Ovary (tissue), 9 donors: ENCODE measurements around the gene ANKRD33. TPM values are rescaled to one million over a fixed set of nuclear protein-coding genes. Genes with fewer than 3 reads are reported as not detected.

Source experiments
- DNase-seq, 5 donors: peaks; one replicate each; pipeline ENCODE4 v3.0.0-alpha.2; 2019 to 2020
- H3K27ac ChIP-seq, 2 donors: fragments of 200-600 bp; one replicate each; pipeline versions ENCODE4 v1.5.1 to v1.8.0; 2019 to 2022
- H3K27me3 ChIP-seq: fragments of 200-600 bp; one replicate; pipeline ENCODE4 v1.8.0; 2022
- H3K36me3 ChIP-seq: fragments of 200-600 bp; sonication (generic); one replicate; pipeline ENCODE4 v1.5.1; 2019
- H3K4me1 ChIP-seq: one replicate; pipeline ENCODE4 v1.8.1; 2013; ENCODE audit warnings: mild to moderate bottlenecking, moderate library complexity; ENCODE audit not compliant: insufficient read depth
- H3K4me3 ChIP-seq: fragments of 200-600 bp; sonication (generic); one replicate; pipeline ENCODE4 v1.5.1; 2017
- H3K9me3 ChIP-seq, 2 donors: fragments of 200-600 bp in 1 of 2; sonication (generic) in 1 of 2; one replicate each; pipeline versions ENCODE4 v1.5.1 to v1.8.1; 2013 to 2019; ENCODE audit warnings: mild to moderate bottlenecking in 1 of 2, moderate library complexity in 1 of 2
- CTCF ChIP-seq, 3 donors: fragments of 450-650 bp in 2 of 3; fragments of 200-600 bp in 1 of 3; IDR thresholded peaks; one replicate each; pipeline versions ENCODE4 v1.5.1 to v1.8.0; 2016 to 2022; ENCODE audit warnings: antibody characterized with exemption in 3 of 3, mild to moderate bottlenecking in 1 of 3
- EP300 ChIP-seq: sonication (generic); formaldehyde crosslinking; IDR thresholded peaks from one replicate; pipeline ENCODE4 v1.6.1; 2017; ENCODE audit warnings: antibody characterized with exemption
- POLR2A ChIP-seq: fragments of 450-650 bp; IDR thresholded peaks from one replicate; pipeline ENCODE4 v1.6.1; 2017; ENCODE audit warnings: antibody characterized with exemption, mild to moderate bottlenecking, moderate library complexity
- WGBS, 3 donors: extraction: QIAGEN DNeasy Blood & Tissue Kit in 1 of 3; methylation state at CpG; one replicate each; pipeline versions ENCODE4 v1.1.5 to v1.1.7; 2013 to 2017; 5-methylcytosine and 5-hydroxymethylcytosine counted together
- intact Hi-C, 4 donors: fragments of 100-400 bp; cut with DNase I; formaldehyde crosslinking; loops; one replicate each; pipeline versions ENCODE4 v1.11.0 to v1.15.1; 2022 to 2023
- polyA plus RNA-seq, 2 donors: library from polyadenylated mRNA; stranded (reverse); fragments of 200-250 nt in 1 of 2; fragments of 350-450 nt in 1 of 2; fragmentation: Illumina TruSeq in 1 of 2; extraction: RNeasy Lipid Tissue Mini Kit (QIAGEN cat#74804) in 1 of 2; gene quantifications; one replicate each; pipeline ENCODE4 v1.2.3, GENCODE V29; 2013 to 2014
- total RNA-seq, 7 donors: library from RNA; depleted of rRNA in 2 of 7; stranded (reverse); fragments of >200 nt in 2 of 7; fragmentation: NEBNext Ultra II Directional in 3 of 7; extraction: Animal tissue kit (Norgen Biotek cat#: 25700) in 3 of 7; gene quantifications; one replicate each; pipeline versions ENCODE4 v1.1.0 to v1.2.4, GENCODE V29; 2016 to 2023
- donor health status: DM: no; HTN: no; CAD: no; lungs with moderate emphysema.
- donor health status: DM: no; HTN: no; CAD: no.
- donor health status: Bipolar disorder and iron deficiency.
- donor health status: DM: yes; HTN: yes; CAD: no.
- donor health status: DM: no; HTN: no; CAD: no.
- donor health status: DM: yes; HTN: yes; CAD: no.

ANKRD33 gene
- total and polyA plus RNA-seq, 9 donors, result not detected

GRCh38 chr12:51917746-51918453 is 30.0 kb downstream of the ANKRD33 start:
- H3K4me3 ChIP-seq, result no peak overlapping the region
- H3K27ac ChIP-seq, result no peak overlapping the region
- no peaks in the 10 kb centered on the region for H3K9me3 ChIP-seq
- DNase-seq, result peak in 1 of 5 donors; percentile 55
- no peak for TF ChIP-seq EP300
- no peak for TF ChIP-seq CTCF (IDR thresholded peaks at IDR 0.05)
- no peak for TF ChIP-seq POLR2A
- 12 to 41% (median 24%) methylated on average over 16 of the region's 16 CpGs for WGBS, 3 donors
- intact Hi-C loops, result no loop called here
- H3K27me3 ChIP-seq, result no peaks in the 10 kb centered on the region
- peaks cover 10% of the 10 kb centered on the region for H3K4me1 ChIP-seq
- H3K36me3 ChIP-seq, result no peaks in the 10 kb centered on the region

GRCh38 chr12:51920046-51920445 is 32.1 kb downstream of the ANKRD33 start:
- H3K27me3 ChIP-seq, result no peaks in the 10 kb centered on the region
- no peak for DNase-seq
- intact Hi-C loops, result no loop called here

DNA sequence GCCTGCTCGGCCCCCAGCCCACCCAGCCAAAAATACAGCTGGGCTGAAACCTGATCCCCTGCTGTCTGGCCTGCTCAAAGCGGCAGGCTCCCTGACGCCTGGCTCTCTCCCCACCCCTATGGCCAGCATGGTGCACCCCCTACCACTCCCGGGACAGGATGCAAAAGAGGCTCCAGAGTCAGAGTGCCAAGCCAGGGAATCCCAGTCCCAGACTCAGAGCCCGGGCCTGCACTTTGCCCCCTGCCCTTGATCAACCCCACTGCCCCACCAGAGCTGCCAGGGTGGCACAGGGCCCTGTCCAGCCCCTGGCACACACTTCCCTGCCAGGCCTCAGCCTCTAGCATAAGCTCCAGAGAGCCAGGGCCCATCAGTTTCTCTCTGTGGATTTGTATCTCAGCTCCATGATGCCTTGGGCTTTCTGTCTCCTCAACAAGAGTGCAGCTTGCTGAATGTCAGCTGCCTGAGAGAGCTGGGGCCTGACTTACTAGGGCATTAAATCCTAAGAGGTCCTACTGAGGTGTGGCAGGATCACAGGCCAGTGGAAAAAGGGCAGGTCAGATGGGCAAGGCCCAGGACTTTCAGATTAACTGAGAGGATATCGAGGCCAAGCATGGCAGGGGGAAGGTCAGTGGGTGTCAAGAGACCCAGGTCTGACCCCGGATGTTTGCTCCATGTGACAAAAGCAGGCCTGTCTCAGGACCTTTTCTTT is 33.3 kb downstream of the ANKRD33 start:
- intact Hi-C loops, result no loop called here
- Histone ChIP-seq H3K27me3 (no peaks in the 10 kb centered on the region), H3K9me3 (no peaks in the 10 kb centered on the region), H3K4me1 (peaks cover 16% of the 10 kb centered on the region), H3K27ac (no peak overlapping the region), H3K4me3 (no peak overlapping the region), H3K36me3 (no peaks in the 10 kb centered on the region)
- TF ChIP-seq POLR2A (no peak), EP300 (no peak), CTCF (IDR thresholded peaks at IDR 0.05) (no peak)
- 80 to 87% (median 85%) methylated on average over 6 to 7 of the region's 7 CpGs for WGBS, 3 donors
- peak in 1 of 5 donors; percentile 2 for DNase-seq

More at GRCh38 chr12:51920046-51920445, 32.1 kb downstream of the ANKRD33 start:
- Histone ChIP-seq H3K27ac (no peak overlapping the region), H3K9me3 (no peaks in the 10 kb centered on the region), H3K4me1 (peaks cover 16% of the 10 kb centered on the region), H3K36me3 (no peaks in the 10 kb centered on the region), H3K4me3 (no peak overlapping the region)
- 82 to 98% (median 95%) methylated on average over 2 of the region's 2 CpGs for WGBS, 3 donors
- TF ChIP-seq EP300 (no peak), CTCF (IDR thresholded peaks at IDR 0.05) (no peak), POLR2A (no peak)

- peak in 1 of 5 donors; percentile 22 for DNase-seq
- Histone ChIP-seq H3K27me3 (no peaks in the 10 kb centered on the region), H3K27ac (no peak overlapping the region), H3K9me3 (no peaks in the 10 kb centered on the region), H3K4me1 (peaks cover 16% of the 10 kb centered on the region), H3K4me3 (no peak overlapping the region), H3K36me3 (no peaks in the 10 kb centered on the region)
- intact Hi-C loops, result no loop called here
- WGBS, 3 donors, result 92 to 96% (median 94%) methylated on average over 2 of the region's 2 CpGs
- TF ChIP-seq CTCF (IDR thresholded peaks at IDR 0.05) (no peak), EP300 (no peak), POLR2A (no peak)
Observed at GRCh38 chr12:51922146-51922545, 34.2 kb downstream of the ANKRD33 start.
